ENCODE measurements around the gene CCNL2.
"Not testable (repeated sequence)": the region's sequence is repeated elsewhere in the genome, so short reads cannot be mapped to it uniquely, and the experiment has no call there.

The CCNL2 gene

DNA sequence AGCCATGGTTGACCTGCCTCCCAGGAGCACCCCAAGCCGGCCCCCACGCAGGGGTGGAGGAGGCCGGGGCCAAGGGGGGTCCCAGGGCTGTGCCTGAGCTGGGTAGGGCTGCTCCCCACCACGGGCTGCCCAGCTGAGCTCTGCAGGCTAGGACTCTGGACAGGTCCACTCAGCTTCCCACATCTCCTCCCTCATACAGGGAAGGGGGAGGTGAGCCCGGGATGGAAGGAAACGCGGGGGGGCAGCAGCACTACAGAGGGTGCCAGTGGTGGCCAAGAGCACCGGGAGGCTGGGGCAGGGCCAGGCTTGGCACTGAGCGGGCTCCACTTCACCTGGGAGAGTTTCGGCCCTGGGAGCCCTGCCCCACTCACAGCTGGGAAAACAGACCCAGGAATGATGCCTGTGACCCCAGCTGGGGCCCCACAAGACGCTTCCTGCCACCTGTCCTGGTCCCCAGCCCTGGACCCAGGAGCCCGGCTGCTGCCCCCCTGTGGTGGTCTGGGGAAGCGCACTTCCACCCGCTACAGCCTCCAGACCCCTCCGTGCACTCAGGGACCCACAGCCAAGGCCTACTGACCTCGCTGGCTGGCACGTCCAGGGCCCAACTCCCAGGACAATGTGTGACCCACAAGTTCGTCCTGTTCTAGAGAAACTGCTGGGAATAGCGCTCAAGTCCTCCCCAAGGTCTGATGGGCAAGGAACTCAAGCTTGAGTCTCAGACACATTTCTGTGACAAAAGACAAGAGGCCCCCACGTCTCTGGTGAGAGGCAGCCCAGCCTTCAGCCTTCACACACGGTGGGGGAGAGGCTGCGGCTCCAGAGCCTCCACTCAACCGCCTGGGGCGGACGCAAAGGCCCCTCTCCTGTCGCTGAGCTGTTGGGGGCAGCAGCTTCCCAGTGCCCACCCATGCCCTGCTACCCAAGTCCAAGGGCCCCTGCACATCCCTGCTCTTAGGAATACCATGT is 27.1 kb downstream of the CCNL2 start:
- DNase-seq = peak; percentile 77

DNA sequence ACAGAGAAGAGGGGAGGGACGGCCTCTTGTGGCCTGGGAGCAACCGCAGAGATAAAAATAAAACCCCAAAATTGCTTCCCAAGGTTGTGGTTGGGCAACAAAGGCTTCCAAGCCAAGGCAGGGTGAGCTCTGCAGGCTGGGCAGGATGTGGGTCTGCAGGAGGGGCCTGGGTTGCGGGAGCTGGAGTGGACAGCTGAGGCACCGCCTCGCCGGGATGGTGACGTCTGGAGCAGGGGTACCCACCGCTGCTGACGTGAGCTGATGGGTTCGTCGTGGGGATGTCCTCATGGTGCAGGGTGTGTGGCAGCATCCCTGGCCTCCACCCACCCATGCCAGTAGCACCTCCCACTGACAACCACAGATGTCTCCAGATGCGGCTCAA is 27.8 kb downstream of the CCNL2 start:
- DNase-seq = peak; percentile 91

DNA sequence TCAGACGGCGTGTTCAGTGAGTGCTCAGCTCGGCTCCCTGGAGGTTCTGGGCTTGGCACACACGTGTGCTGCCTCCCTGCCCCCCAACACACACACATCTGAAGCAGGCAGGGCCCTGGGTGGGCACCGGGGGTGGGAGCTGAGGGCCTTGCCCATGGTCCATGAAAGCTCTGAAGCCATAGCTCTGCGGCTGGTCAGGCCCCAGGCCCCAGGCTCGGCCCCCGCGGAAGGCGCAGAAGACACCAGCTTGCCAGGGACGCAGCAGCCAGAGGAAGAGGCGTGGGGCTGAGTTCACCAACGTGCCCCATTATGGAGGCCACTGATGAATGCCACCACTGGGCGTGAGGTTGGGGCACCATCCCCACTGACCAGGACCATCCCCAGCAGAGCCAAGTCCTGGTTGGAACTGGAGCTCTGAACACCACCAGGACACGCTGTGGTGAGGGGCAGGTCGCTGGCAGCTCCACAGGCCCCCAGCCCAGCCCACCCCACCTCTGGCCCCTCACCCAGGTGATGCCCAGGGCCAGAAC is 28.3 kb downstream of the CCNL2 start:
- no peak for DNase-seq

DNA sequence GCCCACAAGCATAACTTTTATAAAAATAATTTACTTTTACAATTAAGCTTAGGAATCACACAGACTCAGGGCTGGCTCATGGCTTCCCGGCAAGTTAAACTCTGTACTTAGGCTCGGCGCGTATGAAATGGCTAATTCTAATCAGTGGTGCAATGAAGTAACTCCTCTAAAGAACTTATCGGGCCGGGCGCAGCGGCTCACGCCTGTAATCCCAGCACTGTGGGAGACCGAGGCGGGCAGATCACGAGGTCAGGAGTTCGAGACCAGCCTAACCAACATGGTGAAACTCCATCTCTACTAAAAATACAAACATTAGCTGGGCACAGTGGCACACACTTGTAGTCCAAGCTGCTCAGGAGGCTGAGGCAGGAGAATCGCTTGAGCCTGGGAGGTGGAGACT is 29.0 kb downstream of the CCNL2 start:
- DNase-seq = not testable (repeated sequence)

DNA sequence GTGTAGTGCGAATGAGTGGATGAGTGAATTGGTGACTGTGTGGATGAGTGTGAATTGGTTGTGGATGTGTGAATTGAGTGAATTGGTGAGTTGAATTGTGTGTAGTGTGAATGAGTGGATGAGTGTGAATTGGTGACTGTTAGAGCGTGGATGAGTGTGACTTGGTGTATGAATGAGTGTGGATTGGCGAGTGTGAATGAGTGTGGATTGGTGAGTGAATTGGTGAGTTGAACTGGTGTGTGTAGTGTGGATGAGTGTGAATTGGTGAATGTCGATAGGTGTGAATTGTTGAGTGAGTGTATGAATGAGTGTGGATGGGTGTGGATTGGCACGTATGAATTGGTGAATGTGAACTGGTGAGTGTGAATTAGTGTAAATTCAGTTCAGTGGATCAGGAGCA is 31.8 kb downstream of the CCNL2 start:
- DNase-seq = no peak

DNA sequence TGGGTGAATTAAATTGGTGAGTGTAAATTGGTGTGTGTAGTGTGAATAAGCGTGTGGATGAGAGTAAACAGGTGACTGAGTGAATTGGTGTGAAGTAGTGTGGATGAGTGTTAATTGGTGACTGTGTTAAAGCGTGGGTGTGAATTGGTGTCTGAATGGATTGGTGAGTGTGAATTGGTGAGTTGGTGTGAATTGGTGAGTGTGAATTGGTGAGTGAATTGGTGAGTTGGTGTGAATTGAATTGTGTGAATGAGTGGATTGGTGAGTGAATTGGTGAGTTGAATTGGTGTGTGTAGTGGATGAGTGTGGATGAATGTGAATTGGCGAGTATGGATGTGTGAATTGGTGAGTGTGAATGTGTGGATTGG is 32.5 kb downstream of the CCNL2 start:
- DNase-seq = no peak

DNA sequence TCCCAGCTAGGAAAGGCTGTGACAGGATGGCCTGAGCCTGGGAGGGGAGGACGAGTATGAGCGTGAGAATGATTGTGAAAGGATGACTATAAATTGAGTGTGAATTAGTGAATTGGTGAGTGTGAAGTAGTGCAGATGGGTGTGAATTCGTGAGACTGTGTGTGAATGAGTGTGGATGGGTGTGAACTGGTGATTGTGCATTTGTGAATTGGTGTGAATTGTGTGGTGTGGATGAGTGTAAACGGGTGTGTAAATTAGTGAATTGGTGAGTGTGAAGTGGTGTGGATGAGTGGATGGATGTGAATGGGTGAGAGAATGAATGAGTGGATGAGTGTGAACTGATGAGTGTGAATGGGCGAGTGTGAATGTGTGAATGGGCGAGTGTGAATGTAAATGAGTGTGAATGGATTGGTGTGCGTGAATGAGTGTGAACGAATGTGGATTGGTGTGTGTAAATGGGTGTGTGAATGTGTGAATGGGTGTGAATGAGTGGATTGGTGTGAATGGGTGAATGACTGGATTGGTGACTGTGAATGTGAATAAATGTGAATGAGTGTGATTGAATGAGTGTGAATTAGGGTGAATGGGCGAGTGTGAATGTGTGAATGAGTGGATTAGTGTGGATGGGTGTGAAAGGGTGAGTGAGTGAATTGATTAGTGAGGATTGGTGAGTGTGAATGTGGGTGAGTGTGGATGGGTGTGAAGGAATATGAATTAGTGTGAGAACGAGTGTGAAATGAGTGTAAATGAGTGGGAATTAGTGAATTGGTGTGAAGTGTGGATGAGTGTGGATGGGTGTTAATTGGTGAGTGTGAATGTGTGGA is 33.0 kb downstream of the CCNL2 start:
- DNase-seq = no peak

DNA sequence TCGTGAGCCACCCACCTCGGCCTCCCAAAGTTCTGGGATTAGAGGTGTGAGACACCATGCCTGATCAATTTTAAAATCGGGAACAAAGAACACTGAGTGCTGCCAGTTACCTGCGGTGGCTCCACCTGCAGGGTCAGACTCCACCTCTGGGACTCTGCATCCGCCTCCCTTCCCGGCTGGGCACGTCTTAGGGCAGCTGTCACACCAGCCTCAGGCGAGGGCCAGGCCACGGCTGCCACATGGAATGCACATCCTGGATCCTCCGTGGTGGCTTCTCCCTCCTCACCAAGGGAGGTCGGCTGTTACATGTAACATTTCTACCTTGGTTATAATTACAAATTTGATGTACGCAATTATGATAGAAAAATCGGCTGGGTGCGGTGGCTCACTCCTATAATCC is 34.9 kb downstream of the CCNL2 start:
- no peak for DNase-seq

DNA sequence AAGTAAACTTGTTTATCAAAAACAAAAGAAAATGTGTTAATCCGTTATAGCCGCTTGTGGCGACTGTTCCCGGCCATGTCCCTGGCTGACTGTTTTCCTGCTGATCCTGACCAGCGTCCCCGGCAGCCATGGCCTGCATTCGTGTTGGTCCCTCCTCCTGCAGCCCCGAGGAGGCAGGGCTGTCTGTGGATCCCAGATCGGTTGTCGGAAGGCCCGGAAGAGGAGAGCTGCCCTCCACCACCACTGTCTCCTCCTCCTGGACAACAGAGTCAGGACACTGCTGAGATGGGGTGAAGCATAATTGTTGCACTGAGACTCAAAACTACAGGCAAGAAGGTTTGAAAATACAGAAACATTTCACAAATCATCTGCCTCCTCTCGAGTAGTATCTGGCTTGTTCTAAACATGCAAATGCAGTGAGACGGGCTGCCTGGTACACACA is 37.1 kb downstream of the CCNL2 start:
- no peak for DNase-seq

DNA sequence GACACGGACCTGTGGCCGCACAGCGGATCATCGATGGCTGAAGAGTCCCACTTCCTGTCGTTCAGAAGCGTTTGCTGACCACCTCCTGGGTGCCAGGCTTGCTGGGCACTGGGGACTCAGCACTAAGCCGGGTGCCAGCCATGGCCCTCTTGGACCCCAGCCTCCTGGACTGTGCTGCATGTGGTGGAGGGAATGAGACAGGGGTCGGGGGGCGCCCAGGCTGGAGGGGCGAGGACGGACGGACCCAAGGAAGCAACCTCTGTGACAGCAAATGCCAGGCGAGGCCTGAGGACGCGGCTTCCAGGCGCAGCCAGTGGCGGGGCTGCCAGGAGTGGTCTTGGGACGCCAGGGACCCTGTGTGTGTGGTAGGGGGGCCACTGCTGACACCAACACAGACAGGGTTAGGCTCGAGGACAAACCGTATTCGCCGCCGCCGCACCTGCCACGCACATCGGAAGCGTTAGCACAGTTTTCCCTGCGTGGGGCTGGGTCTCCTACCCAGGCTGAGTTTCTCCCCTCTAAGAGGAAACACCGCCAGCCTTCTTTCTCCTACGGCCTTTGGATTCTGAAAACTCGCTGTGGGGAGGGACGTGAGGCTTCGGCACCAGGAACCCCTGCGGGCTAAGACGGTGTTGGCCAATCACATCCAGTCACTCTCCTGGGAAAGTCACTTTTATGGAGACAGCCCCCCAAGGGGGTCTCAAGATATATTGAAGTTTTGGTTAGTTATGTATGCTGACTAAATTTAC is 37.7 kb downstream of the CCNL2 start:
- no peak for DNase-seq

DNA sequence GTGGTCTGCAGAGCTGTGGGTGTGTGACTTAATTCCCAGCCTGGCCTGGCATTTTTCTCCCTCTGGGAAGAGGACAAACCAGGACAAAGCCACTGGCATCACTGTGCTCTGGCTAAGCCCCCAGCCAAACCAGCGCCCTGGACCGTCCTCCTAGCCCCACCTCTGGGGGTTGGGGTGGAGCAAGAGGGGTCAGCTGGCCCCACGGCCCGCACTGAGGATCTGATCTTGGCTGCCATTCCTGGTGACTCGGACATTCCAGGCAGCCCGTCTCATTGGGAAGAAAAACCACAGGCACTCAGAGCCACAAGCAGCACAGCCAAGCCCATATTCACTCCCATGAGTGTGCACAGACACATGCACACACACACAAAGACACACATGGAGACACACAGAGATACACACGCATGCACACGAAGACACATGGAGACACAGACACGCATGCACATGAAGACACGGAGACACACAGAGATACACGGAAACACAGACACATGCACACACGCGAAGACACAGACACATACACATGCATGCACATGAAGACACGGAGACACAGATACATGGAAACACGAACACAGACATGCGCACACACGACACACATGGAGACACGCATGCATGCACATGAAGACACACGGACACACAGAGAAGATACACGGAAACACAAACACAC is 38.5 kb downstream of the CCNL2 start:
- no peak for DNase-seq

DNA sequence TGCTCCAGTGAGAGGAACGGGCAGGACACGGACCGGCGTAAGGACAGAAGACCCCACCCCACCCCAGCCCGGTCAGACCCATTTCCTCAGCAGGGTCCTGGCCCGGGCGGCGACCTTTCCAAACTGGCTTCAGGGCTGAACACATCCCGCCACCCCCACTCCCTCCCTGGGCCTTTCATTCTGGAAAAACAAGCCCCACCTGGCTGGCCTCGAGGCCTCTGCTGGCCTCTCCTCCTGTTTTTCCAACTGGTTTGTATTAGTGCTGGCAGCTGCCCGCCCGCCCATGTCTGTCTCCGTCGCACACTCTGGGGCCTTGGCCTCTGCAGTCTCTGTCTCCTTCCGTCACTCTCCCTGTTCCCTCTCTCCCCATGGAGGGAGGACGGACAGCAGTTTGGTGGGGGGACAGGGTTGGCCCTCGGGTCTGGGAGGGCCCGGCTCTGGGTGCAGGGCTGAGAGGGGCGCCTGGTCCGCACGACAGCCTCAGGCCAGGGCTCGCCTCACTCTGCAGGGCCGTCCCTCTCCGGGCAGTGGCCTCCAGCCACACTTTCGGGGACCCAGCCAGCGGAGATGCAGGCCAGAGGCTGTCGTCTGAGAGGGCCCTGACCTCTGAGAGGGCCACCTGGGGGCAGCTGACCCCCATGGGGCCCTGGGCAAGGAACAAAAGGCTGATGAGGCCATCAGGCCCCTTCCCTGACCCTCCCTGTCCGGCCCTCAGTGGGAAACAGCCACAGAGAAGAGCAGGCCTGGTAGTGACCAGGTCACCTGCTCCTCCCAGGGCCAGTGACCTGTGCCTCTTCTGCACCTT is 39.3 kb downstream of the CCNL2 start:
- no peak for DNase-seq

DNA sequence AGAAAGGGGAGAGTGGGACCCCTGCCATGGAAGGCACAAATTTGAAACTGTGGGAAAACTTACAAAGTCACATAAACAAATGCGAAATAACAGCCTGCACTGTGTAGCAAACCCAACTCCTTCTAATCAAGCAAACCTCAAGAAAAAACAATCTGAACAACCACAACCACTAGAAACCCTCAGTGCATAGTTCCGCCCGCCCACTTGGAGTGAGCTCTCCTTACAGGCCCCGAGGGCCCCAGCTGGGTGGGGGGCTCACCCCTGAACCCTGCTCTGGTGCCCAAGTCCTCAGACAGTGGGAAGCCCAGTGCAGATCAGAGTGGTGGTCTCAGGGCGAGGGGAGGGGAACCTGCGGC is 39.8 kb downstream of the CCNL2 start:
- DNase-seq = peak; percentile 37

DNA sequence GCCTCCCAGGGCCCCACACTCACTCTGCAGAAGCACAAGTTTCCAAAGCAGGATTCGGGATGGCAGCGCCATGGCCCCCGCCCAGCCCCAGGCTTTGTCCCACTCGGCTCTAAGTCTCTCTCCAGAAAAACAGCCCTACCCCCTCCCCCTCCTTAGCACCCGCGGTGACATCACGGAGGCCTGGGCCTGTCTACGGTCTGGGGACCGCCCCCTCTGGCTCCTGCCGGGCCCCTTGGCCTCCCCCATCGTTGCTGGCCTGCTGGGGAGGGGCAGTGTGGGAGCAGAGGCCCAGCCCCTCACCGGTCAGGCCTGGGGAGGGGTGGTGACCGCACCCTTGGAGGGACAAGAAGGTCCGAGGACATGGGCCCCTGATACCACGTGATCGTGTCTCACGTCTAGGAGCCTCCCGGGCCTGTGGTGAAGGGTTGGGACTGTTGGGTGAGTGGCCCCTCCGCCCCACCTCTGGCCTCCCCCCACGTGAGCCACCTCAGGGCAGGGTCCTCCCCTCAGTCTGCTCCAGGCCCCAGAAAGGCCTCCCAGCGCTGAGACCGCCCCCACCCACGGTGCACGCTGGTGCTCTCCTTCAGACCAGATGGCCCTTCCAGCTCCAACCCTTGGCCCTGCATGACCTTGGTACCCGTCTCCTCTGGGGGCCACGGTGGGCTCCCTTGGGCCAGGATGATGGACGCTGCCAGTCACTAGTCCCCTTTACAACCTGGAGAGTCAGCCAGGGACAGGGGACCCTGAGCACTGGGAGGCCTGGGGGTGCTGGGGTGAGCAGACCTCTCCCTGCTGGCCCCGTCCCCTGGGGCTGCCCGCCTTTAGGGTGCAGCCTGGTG is 40.5 kb downstream of the CCNL2 start, which contains the start of gene MXRA8:
Gene MXRA8 (minus strand): TSS at position 123 of the 839 bp plus-strand sequence. CDS start 51 bp downstream, at position 72.
- no peak for DNase-seq

DNA sequence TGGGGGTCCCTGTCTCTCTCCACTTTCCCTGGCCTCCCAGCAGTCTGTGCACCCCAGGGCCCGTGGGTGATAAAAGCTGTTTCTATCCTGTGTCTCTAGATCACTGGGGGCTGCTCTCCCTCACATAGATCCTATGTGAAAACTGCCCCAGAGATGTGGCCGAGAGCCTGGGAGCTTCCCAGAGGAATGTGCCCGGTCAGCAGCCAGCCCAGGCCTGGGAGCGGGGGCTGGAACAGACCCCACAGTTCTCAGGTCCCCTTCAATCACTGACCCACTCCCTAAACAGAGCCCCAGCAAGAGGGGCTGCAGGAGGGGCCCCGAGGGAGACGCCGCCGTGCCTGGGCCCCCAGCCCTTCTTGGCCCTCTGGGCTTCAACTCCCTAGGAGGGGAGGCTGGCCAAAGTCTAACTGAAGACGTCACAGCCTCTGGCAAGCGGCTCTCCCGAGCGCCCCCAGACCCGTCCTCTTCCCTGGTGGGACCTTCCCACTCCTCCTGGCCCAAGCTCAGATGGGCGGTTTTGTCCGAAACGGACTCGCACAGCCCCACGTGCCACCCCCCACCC is 41.2 kb downstream of the CCNL2 start:
- DNase-seq = no peak

DNA sequence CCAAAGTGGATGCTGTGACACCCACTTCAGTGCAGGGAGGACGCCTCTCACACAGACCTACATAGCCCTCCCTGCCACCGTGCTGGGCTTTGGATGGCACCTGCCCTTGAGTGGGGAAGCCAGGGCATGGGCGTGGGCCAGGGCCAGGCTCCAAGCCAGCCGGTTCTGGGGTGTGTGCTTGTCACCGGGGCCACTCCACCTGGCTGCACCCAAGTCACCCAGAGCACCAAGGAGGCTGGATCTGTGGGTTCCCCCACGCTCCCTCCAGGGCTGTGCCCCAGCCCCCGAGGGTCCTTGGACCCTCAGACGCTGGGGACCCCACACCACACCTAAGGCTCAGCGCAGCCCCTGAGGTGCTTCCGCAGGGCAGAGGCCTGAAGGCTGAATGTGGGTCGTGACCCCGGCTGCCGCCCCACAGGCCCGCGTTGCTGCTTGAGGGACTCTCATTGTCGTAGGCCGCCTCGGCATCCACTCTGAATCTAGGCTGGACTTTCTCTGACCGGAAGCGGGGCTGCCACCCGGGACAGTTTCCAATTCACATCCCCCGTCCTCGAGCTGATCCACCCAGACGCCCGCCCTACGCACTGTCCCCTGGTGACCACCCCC is 42.2 kb downstream of the CCNL2 start:
- DNase-seq = no peak

DNA sequence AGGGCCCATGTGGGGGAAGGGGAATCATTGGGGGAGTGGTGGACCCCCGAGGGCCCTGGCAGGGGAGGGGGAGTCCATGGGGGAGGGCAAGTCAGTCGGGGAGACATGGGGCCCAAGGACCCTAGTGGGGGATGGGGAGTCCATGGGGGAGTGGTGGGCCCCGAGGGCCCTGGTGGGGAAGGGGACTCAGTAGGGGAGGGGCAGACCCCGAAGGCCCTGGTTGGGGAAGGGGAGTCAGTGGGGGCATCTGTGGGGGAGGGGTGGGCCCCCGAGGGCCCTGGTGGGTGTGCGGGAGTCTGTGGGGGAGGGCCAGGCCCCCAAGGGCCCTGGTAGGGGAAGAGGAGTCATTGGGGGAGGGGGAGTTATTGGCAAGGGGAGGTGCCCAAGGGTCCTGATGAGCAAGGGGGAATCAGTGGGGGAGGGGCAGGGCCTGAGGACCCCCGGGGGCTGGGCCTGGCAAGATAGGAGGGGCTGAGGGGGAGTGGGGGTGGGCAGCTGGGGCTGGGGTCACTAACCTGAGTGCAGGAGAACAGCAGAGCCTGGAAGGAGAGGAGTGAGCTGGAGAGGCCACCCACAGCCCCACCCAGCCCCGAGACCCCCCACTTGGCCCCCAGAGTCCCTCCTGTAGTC is 42.9 kb downstream of the CCNL2 start:
- DNase-seq = no peak

DNA sequence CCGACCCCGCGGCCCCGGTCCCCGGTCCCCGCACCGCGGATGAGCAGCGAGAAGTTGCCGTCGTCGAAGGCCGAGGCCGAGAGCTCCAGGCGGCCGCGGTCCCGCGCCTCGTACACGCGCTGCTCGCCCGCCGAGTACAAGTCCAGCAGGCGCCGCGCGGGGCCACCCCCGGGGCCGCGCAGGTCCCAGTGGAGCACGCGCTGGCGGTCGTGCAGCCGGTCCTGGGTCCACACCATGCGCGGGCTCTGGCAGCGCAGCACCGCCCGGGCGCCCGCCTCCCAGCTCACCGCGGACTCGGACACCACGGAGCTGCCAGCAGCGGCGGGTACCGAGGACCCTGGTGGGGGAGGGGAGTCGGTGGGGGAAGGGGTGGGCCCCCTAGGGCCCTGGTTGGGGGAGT is 43.7 kb downstream of the CCNL2 start:
- peak; percentile 64 for DNase-seq
